ENCODE data around the gene ZDHHC14.

The ZDHHC14 gene

DNA sequence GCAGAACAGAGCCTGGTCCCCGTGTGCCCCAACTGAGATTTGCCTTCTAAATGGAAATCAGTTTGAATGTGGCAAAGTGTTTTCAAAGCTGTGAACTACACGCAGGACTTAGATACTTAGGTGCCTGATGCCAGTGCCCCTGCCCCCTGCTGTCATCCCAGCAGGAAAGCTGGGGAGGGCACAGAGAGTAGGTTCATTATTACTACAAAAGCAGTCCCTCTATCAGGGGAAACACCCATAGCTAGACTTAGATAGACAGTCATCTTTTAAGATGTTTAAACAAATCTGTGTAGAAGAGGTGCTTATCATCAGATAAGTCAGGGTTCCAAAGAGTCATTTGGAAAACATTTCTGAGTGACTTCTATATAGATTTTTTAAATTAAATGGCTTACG is 287.0 kb downstream of the ZDHHC14 start:
- no peaks in the 10 kb centered on the region for H3K27me3 ChIP-seq (ENCODE audit: control insufficient read depth, insufficient read depth, low read length)
- H3K9ac ChIP-seq (ENCODE audit: low read depth, low read length): no peak overlapping the region
- no peaks in the 10 kb centered on the region for H3K9me3 ChIP-seq (ENCODE audit: control insufficient read depth, insufficient read depth, low read length)
- H3K4me1 ChIP-seq (ENCODE audit: control insufficient read depth, insufficient read depth, low read length): peaks cover 21% of the 10 kb centered on the region
- no peaks in the 10 kb centered on the region for H3K36me3 ChIP-seq (ENCODE audit: control insufficient read depth, insufficient read depth, low read length)
- H3K27ac ChIP-seq (ENCODE audit: low read depth, low read length): no peak overlapping the region
- H3K4me3 ChIP-seq (ENCODE audit: low read depth, low read length): no peak overlapping the region

DNA sequence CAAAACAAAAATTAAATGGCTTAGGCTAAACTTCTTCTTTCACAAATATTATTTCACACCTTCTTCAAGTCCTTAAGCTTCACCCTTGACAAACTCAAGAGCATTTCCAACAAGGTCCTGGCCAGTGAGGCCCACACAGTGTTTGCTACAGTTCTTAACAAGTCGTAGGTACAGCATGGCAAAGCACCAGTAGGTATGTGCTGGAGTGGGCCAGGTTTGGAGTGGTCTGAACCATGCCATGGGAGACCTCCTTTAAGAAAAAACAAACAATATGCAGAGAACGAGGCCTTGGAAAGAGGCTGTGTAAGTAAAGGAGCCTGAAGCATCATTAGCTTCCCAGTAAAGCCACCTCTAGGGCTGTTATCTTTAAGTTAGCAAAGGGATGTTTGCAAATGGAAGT is 287.7 kb downstream of the ZDHHC14 start:
- Histone ChIP-seq H3K9ac (ENCODE audit: low read depth, low read length) (no peak overlapping the region), H3K36me3 (ENCODE audit: control insufficient read depth, insufficient read depth, low read length) (no peaks in the 10 kb centered on the region), H3K4me3 (ENCODE audit: low read depth, low read length) (no peak overlapping the region), H3K27me3 (ENCODE audit: control insufficient read depth, insufficient read depth, low read length) (no peaks in the 10 kb centered on the region), H3K4me1 (ENCODE audit: control insufficient read depth, insufficient read depth, low read length) (peaks cover 21% of the 10 kb centered on the region), H3K9me3 (ENCODE audit: control insufficient read depth, insufficient read depth, low read length) (no peaks in the 10 kb centered on the region), H3K27ac (ENCODE audit: low read depth, low read length) (no peak overlapping the region)

DNA sequence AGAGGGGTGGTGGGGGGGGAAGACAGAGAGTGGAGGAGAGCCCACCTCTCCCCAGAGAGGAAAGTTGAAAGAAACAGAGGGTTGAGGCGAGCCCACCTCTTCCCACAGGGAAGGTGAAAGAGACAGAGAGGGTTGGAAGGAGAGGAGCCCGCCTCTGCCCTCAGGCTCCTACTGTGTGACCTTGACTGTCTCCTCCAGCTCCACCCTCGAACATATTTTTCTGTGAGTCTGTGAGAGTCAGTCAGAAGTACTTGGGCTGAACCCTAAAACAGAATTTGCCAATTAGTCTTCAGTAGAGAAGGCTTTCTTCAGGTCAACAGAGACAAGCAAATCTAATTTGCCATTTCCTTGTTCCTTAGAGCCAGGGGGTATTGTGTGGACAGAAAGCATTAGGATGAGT is 288.3 kb downstream of the ZDHHC14 start:
- no peaks in the 10 kb centered on the region for H3K27me3 ChIP-seq (ENCODE audit: control insufficient read depth, insufficient read depth, low read length)
- H3K27ac ChIP-seq (ENCODE audit: low read depth, low read length): no peak overlapping the region
- peaks cover 21% of the 10 kb centered on the region for H3K4me1 ChIP-seq (ENCODE audit: control insufficient read depth, insufficient read depth, low read length)
- H3K9me3 ChIP-seq (ENCODE audit: control insufficient read depth, insufficient read depth, low read length): no peaks in the 10 kb centered on the region
- no peaks in the 10 kb centered on the region for H3K36me3 ChIP-seq (ENCODE audit: control insufficient read depth, insufficient read depth, low read length)
- H3K4me3 ChIP-seq (ENCODE audit: low read depth, low read length): no peak overlapping the region
- H3K9ac ChIP-seq (ENCODE audit: low read depth, low read length): no peak overlapping the region

DNA sequence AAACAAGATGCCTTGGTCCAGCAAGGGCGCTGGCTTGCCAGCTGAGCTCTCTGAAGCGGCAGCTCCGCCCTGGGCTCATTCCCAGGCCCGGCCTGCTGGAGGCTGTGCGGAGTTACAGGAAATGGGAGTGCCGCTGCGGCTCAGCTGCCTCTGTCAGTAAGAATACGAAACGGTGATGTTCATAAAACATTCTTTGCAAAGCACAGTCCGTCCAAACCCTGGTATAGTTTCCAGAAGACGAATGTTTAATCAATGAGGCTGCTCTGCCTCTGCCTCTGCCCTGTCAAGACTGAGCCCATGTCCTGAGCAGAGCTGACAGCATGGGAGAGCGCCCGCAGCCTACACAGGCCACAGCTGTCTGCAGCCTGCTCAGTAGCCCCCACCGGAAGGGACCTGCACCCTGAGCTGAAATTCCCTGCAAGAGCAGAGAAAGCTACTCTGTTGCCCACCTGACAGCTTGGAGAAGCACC is 288.8 kb downstream of the ZDHHC14 start:
- no peaks in the 10 kb centered on the region for H3K27me3 ChIP-seq (ENCODE audit: control insufficient read depth, insufficient read depth, low read length)
- H3K4me3 ChIP-seq (ENCODE audit: low read depth, low read length): no peak overlapping the region
- no peak overlapping the region for H3K9ac ChIP-seq (ENCODE audit: low read depth, low read length)
- H3K4me1 ChIP-seq (ENCODE audit: control insufficient read depth, insufficient read depth, low read length): peaks cover 21% of the 10 kb centered on the region
- no peak overlapping the region for H3K27ac ChIP-seq (ENCODE audit: low read depth, low read length)
- no peaks in the 10 kb centered on the region for H3K9me3 ChIP-seq (ENCODE audit: control insufficient read depth, insufficient read depth, low read length)
- no peaks in the 10 kb centered on the region for H3K36me3 ChIP-seq (ENCODE audit: control insufficient read depth, insufficient read depth, low read length)

GRCh38 chr6:157670466-157671186 is 289.6 kb downstream of the ZDHHC14 start:
- Histone ChIP-seq H3K27ac (ENCODE audit: low read depth, low read length) (no peak overlapping the region), H3K4me1 (ENCODE audit: control insufficient read depth, insufficient read depth, low read length) (peaks cover 21% of the 10 kb centered on the region), H3K27me3 (ENCODE audit: control insufficient read depth, insufficient read depth, low read length) (no peaks in the 10 kb centered on the region), H3K4me3 (ENCODE audit: low read depth, low read length) (no peak overlapping the region), H3K36me3 (ENCODE audit: control insufficient read depth, insufficient read depth, low read length) (no peaks in the 10 kb centered on the region), H3K9ac (ENCODE audit: low read depth, low read length) (no peak overlapping the region), H3K9me3 (ENCODE audit: control insufficient read depth, insufficient read depth, low read length) (no peaks in the 10 kb centered on the region)

DNA sequence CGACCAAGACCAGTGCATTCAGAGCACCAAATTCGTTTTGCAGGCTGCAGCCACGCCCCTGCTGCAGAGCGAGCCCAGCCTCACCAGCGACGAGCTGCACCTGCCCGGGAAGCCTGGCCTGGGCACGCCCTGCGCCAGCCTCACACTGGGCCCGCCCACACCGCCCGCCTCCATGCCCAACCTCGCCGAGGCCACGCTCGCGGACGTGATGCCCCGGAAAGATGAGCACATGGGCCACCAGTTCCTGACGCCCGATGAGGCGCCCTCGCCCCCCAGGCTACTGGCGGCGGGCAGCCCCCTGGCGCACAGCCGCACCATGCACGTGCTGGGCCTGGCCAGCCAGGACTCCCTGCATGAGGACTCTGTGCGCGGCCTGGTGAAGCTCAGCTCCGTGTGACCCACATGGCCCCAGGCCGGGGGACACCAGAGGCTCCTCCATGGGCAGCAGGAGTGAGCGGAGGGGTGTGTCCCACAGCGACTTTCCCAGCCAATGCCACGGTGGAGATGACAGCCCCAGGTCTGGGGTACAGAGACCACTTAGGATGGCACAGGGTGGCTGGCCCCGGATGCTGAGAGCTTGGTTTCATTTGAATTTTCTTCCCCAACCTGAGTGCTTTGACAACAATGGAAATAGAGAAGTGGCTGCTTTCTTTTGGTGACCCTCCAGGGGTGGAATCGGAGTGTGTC is 291.9 kb downstream of the ZDHHC14 start:
- Histone ChIP-seq H3K9me3 (ENCODE audit: control insufficient read depth, insufficient read depth, low read length) (no peaks in the 10 kb centered on the region), H3K4me1 (ENCODE audit: control insufficient read depth, insufficient read depth, low read length) (peaks cover 17% of the 10 kb centered on the region), H3K27ac (ENCODE audit: low read depth, low read length) (no peak overlapping the region), H3K36me3 (ENCODE audit: control insufficient read depth, insufficient read depth, low read length) (no peaks in the 10 kb centered on the region), H3K4me3 (ENCODE audit: low read depth, low read length) (no peak overlapping the region), H3K9ac (ENCODE audit: low read depth, low read length) (no peak overlapping the region), H3K27me3 (ENCODE audit: control insufficient read depth, insufficient read depth, low read length) (no peaks in the 10 kb centered on the region)

DNA sequence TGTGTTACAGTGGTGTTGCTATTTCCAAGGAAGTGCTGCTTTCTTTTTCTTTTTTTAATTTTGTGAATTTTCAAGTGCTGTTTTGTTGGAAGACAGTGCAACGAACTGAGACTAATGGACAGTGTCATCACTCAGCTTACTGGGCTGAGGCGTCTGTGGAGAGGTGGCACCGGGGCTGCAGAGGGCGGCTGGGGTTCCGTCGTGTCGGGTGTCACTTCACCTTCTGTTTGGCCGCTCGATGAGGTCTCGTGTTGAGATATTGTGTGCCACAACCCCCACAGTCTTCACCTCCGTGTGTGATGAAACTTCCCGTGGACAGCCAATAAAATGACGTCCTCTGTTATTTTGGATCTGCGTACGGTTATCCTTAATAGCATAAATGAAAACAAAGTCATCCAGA is 292.6 kb downstream of the ZDHHC14 start:
- Histone ChIP-seq H3K4me3 (ENCODE audit: low read depth, low read length) (no peak overlapping the region), H3K27me3 (ENCODE audit: control insufficient read depth, insufficient read depth, low read length) (no peaks in the 10 kb centered on the region), H3K36me3 (ENCODE audit: control insufficient read depth, insufficient read depth, low read length) (no peaks in the 10 kb centered on the region), H3K4me1 (ENCODE audit: control insufficient read depth, insufficient read depth, low read length) (peaks cover 15% of the 10 kb centered on the region), H3K9ac (ENCODE audit: low read depth, low read length) (no peak overlapping the region), H3K27ac (ENCODE audit: low read depth, low read length) (no peak overlapping the region), H3K9me3 (ENCODE audit: control insufficient read depth, insufficient read depth, low read length) (no peaks in the 10 kb centered on the region)

DNA sequence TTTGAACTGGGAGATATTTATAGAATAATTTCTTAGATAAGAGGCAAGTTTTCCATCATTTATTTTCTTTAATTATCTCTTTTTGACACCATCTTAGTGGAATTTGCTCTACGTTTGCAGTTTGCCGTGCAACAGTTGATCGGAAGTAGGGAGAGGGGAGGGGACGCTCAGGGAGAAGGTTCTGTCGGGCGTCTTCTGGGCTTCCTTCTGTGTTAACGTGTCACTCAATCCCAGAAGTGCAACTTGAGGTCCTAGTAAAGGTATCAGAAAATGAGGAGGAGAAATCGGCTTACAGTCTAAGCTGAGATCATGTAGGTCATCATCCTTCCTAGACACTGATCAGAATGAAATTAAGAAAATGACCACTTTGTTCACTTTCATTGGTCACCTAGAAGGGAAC is 293.1 kb downstream of the ZDHHC14 start:
- Histone ChIP-seq H3K27me3 (ENCODE audit: control insufficient read depth, insufficient read depth, low read length) (no peaks in the 10 kb centered on the region), H3K9ac (ENCODE audit: low read depth, low read length) (no peak overlapping the region), H3K36me3 (ENCODE audit: control insufficient read depth, insufficient read depth, low read length) (no peaks in the 10 kb centered on the region), H3K4me3 (ENCODE audit: low read depth, low read length) (no peak overlapping the region), H3K27ac (ENCODE audit: low read depth, low read length) (no peak overlapping the region), H3K4me1 (ENCODE audit: control insufficient read depth, insufficient read depth, low read length) (peaks cover 10% of the 10 kb centered on the region), H3K9me3 (ENCODE audit: control insufficient read depth, insufficient read depth, low read length) (no peaks in the 10 kb centered on the region)

DNA sequence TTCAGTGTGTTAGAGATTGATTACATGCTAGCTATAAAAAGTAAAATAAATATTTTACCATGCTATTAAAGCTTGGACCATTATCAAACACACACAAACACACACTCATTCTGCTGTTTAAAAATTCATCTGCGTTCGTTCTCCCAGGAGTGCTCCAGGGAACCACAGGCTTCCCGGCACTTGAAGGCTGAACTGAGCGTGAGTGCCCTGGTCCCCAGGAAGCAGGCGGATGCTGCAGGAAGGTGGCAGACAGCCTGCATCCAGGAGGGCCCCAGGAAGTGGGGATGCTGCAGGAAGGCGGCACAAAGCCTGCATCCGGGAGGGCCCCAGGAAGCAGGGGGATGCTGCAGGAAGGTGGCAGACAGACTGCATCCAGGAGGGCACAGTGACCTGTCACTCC is 294.8 kb downstream of the ZDHHC14 start:
- Histone ChIP-seq H3K9me3 (ENCODE audit: control insufficient read depth, insufficient read depth, low read length) (no peaks in the 10 kb centered on the region), H3K4me1 (ENCODE audit: control insufficient read depth, insufficient read depth, low read length) (no peaks in the 10 kb centered on the region), H3K27ac (ENCODE audit: low read depth, low read length) (no peak overlapping the region), H3K27me3 (ENCODE audit: control insufficient read depth, insufficient read depth, low read length) (no peaks in the 10 kb centered on the region), H3K9ac (ENCODE audit: low read depth, low read length) (no peak overlapping the region), H3K36me3 (ENCODE audit: control insufficient read depth, insufficient read depth, low read length) (no peaks in the 10 kb centered on the region), H3K4me3 (ENCODE audit: low read depth, low read length) (no peak overlapping the region)

DNA sequence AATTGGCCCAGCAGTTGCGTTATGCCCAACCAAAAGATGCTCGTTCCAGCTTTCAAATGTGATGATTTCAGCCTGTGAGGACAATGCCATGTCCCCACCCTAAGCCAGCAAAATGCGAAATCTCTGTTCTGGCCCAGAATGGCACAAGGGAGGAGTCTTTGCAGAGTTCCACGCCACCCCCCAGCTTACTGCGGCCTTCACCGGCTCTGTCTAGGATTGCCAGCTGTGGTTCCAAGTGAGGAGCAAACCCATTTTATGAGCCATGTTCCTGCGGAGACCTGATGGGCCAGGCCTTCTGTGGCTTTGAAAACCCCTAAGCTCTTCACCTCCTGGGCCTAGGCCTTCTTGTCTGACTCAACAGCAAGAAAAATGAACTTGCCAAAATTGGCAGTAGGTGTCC is 295.3 kb downstream of the ZDHHC14 start:
- no peaks in the 10 kb centered on the region for H3K4me1 ChIP-seq (ENCODE audit: control insufficient read depth, insufficient read depth, low read length)
- no peaks in the 10 kb centered on the region for H3K36me3 ChIP-seq (ENCODE audit: control insufficient read depth, insufficient read depth, low read length)
- no peak overlapping the region for H3K27ac ChIP-seq (ENCODE audit: low read depth, low read length)
- no peak overlapping the region for H3K4me3 ChIP-seq (ENCODE audit: low read depth, low read length)
- H3K9me3 ChIP-seq (ENCODE audit: control insufficient read depth, insufficient read depth, low read length): no peaks in the 10 kb centered on the region
- H3K9ac ChIP-seq (ENCODE audit: low read depth, low read length): no peak overlapping the region
- no peaks in the 10 kb centered on the region for H3K27me3 ChIP-seq (ENCODE audit: control insufficient read depth, insufficient read depth, low read length)

DNA sequence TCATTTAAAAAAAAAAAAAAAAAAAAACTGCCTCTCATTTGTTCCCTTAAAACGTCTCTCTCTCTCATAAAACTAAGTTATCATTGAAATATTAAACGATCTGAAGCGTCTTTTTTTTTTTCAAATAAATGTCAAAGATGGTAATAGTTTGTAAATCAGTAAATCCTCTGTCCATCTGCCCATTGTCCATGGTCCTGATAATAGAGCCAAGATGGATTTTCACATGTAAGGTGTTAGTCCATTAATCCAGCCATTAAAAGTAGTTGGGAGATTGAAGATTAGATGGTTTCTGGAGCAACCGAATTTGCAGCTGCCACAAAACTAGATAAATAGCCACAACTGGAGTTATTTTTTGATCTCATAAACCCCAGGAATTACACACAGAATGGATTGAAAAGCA is 296.2 kb downstream of the ZDHHC14 start:
- H3K36me3 ChIP-seq (ENCODE audit: control insufficient read depth, insufficient read depth, low read length): no peaks in the 10 kb centered on the region
- H3K9me3 ChIP-seq (ENCODE audit: control insufficient read depth, insufficient read depth, low read length): no peaks in the 10 kb centered on the region
- no peak overlapping the region for H3K9ac ChIP-seq (ENCODE audit: low read depth, low read length)
- no peaks in the 10 kb centered on the region for H3K27me3 ChIP-seq (ENCODE audit: control insufficient read depth, insufficient read depth, low read length)
- H3K4me1 ChIP-seq (ENCODE audit: control insufficient read depth, insufficient read depth, low read length): no peaks in the 10 kb centered on the region
- no peak overlapping the region for H3K4me3 ChIP-seq (ENCODE audit: low read depth, low read length)
- H3K27ac ChIP-seq (ENCODE audit: low read depth, low read length): no peak overlapping the region

All from HUES48 (cell line).